GM18498 (cell line): Measurements from ENCODE around the gene CDK15.

Experiments used
- ATAC-seq: cut with Tn5 transposase; IDR thresholded peaks from one replicate; pipeline ENCODE4 v1.9.1; 2021; ENCODE audit warnings: mild to moderate bottlenecking, moderate library complexity; ENCODE audit not compliant: unreplicated experiment

The CDK15 gene

GRCh38 chr2:201860636-201861066, 54.3 kb downstream of the CDK15 start:
- ATAC-seq = peak; percentile 78

DNA sequence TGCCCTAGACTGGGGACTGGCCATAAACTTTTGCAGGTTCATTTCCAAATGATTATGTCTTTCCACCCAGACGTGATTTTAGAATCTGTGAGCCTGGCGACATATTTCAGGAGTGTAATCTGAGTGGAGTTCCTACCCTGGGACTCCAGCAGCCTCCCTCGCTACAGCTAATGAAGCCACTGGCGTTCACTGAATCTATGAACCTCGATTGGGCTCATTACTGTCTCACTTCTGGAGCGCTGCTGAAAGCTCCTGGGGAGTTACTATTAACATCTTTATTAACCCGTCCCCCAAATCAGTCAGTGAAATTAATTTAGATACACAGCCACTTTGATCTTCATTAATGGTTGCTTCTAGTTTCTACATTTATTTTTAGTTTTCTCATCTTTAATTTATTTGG, 56.5 kb downstream of the CDK15 start:
- ATAC-seq = no peak

GRCh38 chr2:201866643-201867473, 60.5 kb downstream of the CDK15 start:
- ATAC-seq = no peak

DNA sequence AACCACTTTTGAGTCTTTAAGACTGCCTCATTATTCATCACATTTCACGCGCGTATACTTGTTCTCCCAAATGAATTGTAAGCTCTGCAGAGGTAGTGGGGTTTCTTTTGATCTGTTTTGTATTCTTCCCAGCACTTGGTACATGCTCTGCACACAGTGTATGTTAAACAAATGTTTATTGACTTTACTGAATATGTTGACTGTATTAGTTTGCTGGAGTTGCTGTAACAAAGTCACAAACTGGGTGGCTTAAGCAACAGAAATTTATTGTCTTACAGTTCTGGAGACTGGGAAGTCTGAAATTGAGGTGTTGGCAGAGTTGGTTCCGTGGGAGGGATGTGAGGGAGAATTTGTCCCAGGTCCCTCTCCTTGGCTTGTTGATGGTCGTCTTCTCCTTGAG, 65.1 kb downstream of the CDK15 start:
- no peak for ATAC-seq

GRCh38 chr2:201872591-201872990, 66.3 kb downstream of the CDK15 start:
- ATAC-seq = no peak

- no peak for ATAC-seq
Observed at GRCh38 chr2:201879996-201880395, 73.7 kb downstream of the CDK15 start.

DNA sequence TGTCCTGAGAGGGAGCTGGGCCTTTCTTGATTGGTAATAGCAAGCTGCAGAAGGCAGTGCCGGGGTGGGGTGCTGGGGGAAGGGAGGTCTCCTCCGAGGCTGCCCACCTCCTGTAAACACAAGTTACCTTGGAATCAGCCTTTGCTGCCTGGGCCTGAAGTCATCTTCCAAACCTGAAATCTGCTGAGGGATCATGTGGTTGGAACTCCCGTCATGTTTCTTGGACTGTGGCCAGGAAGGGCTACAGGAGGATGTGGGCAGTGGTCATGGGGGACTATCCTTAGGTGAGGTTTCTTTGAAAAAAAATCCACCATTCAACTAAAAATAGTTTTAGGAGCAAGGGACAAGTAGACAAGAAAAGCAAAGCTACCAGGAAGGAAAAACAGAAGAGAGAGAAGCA, 74.2 kb downstream of the CDK15 start:
- no peak for ATAC-seq

- peak; percentile 36 for ATAC-seq
Observed at GRCh38 chr2:201880993-201881611, 74.8 kb downstream of the CDK15 start.

DNA sequence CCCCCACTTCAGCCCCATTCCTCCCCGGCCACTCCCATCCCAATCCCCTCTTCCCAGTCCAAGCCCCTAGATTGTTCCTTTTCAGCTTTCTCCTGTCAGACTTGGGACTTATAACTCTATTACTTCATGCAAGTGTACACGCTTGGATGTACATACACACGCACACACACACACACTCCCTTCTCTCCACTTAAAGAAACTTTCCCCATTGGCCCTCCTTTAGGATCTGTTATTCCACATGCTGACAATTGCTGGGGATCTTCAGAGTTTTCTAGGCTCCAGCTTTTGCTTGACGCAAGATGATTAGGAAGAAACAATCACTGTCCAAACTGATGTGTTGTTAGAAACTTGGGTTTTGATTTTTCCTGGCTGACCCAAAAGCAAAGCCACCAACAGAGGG, 75.4 kb downstream of the CDK15 start:
- ATAC-seq = no peak

GRCh38 chr2:201882353-201883090, 76.2 kb downstream of the CDK15 start:
- ATAC-seq = no peak

DNA sequence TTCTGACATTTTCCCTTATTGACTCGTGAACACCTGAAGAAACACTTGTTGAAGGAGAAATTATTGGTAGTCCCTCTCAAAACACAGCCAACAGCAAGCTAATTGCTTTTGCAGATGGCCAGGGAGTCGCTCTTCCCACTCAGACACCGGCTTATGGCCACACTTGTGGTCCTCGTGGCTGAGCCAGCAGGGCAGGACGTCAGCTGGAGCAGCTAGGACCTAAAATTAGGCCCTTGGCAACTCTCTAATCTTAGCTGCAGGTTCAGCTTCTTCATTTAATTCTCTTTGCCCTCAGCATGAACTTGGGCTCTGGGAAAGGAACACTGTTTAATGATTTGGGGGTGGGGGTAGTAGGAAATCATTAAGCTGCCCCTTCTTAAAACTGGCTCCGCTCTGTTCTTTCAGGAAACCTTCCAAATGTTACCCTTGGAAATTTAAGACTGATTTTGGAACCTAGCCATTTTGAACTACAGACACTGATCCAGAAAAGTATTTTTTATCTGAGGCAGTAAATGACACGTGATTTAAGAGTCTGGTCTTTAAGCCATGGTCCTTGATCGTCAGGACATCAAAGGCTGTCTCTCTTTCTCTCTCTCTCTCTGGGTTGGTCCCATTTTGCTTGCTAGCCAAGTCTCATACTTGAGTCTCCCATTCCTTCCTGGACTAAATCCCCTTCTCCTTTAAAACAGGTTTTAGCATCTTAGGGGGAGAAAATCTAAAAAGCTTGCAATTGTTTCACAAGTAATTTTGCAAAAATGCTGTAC, 77.5 kb downstream of the CDK15 start:
- no peak for ATAC-seq

DNA sequence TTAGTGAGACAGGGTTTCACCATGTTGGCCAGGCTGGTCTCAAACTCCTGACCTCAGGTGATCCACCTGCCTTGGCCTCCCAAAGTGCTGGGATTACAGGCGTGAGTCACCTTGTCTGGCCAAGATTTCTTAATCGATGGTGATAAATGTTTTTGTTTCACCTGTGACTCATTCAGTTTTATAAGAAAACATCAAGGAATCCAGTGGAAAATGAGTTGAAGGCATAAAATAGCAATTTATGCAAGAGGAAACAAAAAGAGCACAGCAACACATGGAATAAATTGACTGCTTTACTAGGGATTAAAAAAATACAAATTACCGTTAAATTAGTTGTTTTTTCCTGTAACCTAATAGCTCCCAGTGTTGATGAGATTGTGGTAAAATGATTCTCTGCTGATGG, 80.2 kb downstream of the CDK15 start:
- no peak for ATAC-seq

DNA sequence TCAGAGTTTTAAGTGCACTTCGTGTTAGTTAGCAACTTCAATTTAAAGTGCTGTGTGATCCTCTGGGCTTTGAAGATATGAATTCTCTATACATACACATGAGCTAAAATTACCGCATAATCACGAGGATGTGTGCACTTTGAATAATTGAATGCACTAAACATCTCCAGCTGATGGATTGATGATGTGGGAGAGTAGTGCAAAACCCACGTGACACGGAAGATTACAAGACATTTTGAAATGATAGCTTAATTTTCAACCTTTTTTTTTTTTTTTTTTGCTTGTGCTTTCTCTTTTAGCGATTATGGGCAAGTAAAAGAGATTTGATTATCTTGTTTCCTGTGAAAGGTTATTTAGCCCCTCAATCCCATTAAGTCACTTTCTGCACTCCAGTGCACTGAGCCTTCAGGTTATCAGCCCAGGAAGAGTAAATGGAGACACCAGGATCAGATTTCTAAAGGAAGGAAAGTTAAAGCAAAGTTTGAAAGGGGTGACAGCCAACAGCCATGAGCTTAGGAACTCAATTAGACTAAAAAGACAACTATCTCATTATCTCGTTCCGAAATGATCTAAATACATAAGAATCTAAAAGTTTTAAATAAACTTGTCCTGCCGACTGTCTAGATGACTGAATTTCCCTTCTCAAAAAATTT, 81.6 kb downstream of the CDK15 start:
- no peak for ATAC-seq

- no peak for ATAC-seq
Observed at GRCh38 chr2:201888426-201888800, 82.1 kb downstream of the CDK15 start.

DNA sequence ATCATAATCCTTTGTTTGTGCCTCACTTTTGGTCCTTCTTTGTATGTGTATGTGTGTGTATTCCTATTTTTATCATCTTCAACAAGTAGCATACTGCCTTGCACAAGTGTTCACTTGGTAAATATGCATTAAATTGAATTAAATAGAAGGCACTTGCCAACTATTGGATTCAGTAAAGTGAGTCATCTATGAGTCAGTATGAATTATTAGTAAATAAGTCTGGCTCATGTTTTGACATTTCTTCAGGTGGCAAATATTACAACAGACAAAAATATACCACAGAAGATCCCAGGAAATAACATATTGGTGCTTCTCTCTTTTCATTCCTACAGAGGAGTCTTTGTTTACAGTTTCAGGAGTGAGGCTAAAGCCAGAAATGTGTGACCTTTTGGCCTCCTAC, 84.1 kb downstream of the CDK15 start:
- no peak for ATAC-seq

DNA sequence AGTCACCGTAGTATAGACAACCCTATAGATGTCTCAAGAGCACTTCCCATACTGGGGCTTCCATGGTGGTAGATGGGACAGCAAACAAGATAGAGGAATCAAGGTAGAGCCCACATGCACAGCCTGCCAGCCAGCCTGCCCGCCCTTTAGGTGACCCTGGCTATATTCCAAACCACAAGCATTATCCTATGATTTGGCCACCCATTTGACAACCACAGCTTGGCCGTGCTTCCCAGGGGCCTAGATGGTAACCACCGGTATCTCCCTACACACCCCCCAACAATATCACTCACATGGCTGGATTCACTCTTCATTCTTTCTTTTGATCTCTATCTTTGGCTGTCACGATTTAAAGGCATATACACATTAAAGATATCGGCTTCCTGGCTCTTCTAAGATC, 85.3 kb downstream of the CDK15 start:
- ATAC-seq = no peak

DNA sequence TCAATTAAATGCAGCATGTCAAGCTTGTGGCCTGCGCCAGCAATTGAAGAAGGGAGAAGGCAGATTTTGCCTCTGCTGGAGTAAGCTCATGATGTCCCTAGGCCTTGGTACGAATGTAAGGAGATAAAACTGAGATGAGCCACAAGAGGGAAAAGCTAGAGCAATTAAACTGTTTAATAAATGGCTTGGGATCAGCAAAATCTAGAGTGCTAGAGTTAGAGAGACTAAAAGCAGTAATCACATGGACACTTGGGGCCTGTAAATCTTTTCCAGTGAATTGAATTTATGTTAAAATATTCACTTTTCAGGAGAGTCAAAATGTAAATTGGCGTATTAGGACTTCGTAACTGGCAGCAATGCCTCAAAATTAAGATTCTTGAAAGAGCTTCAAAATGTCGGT, 86.2 kb downstream of the CDK15 start:
- no peak for ATAC-seq

- ATAC-seq = peak; percentile 74
Observed at GRCh38 chr2:201900362-201900761, 94.0 kb downstream of the CDK15 start.

DNA sequence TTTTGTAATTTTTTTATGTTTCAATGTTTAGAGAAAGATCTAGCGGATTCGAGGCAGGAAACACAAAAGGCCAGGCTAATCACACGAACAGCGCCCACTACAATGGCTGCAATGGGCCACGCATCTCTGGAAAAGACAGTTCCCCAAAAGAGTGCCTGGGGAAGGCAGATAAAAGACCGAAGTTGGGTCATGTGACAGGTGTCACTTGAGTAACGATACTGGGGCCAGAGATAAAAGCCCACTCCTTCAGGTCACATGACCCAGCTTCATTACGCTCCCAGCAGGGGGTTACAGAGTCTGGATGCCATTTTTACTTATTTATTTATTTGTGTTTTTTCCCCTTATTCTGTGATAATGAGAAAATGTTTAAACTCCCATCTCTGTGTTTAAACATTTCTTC, 95.4 kb downstream of the CDK15 start:
- ATAC-seq = no peak

GRCh38 chr2:201904538-201905420, 98.4 kb downstream of the CDK15 start:
- ATAC-seq = peak; percentile 92
